Mucosa of rectum (tissue), 2 donors: ENCODE measurements around the gene SSBP4.

Experiments used
- H3K27ac ChIP-seq, 2 donors: one replicate each; pipeline ENCODE4 v1.7.0; 2013; ENCODE audit warnings: inconsistent platforms in 2 of 2, low read depth in 2 of 2, low read length in 2 of 2
- H3K27me3 ChIP-seq, 2 donors: one replicate each; pipeline ENCODE4 v1.7.0; 2013; ENCODE audit warnings: low read length in 2 of 2; ENCODE audit not compliant: control insufficient read depth in 2 of 2, insufficient read depth in 2 of 2
- H3K36me3 ChIP-seq, 2 donors: one replicate each; pipeline ENCODE4 v1.7.0; 2013; ENCODE audit warnings: low read length in 2 of 2; ENCODE audit not compliant: control insufficient read depth in 2 of 2, insufficient read depth in 2 of 2
- H3K4me1 ChIP-seq, 2 donors: one replicate each; pipeline ENCODE4 v1.7.0; 2013; ENCODE audit warnings: low read length in 2 of 2, mild to moderate bottlenecking in 1 of 2; ENCODE audit not compliant: control insufficient read depth in 2 of 2, insufficient read depth in 2 of 2
- H3K4me3 ChIP-seq, 2 donors: one replicate each; pipeline ENCODE4 v1.7.0; 2013; ENCODE audit warnings: low read length in 2 of 2
- H3K9ac ChIP-seq, 2 donors: one replicate each; pipeline ENCODE4 v1.7.0; 2013; ENCODE audit warnings: low read length in 2 of 2, low read depth in 1 of 2, mild to moderate bottlenecking in 1 of 2
- H3K9me3 ChIP-seq, 2 donors: one replicate each; pipeline ENCODE4 v1.7.0; 2013; ENCODE audit warnings: low read length in 2 of 2; ENCODE audit not compliant: control insufficient read depth in 2 of 2
- donor health status: healthy.
- donor health status: Normal muscosa, but diverticular disease.

Gene SSBP4

DNA sequence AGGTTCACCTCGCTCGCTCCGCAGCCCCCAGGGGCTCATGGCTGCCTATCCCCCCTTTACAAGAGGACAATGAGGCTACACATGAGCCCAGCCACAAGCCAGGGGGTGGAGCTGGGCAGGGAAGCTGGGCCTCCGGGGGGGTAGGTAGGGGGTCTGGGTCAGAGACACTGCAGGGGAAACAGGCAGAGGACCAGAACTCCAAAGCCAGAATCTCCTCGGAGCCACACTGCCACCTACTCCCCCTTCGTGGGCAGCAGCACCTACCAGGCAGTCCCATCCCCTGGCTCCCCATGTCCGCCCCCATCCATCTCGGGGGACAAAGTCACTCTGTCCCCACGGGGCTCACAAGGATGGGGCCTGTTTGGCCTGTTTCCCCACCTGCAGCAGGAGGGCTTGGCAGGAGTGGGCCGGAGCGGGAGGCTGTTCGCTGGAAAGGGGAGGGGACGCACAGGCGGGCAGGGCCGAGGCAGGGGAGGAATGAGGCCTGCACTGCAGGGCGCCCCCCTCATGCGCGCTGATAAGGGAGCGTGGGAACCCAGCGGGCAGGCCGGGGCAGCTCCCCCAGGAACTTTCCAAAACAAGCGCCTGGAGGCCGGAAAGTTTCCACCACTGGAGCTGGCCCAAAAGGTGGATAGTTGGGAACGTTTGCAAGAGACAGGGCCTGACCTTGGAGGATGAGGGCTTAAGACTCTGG, 19.3 kb downstream of the SSBP4 start:
- no peak overlapping the region for H3K27ac ChIP-seq
- H3K36me3 ChIP-seq = peaks cover 0 to 4% of the 10 kb centered on the region in 2 donors
- peaks cover 8 to 16% of the 10 kb centered on the region in 2 donors for H3K4me1 ChIP-seq
- H3K27me3 ChIP-seq = no peaks in the 10 kb centered on the region
- peak overlapping the region in 1 of 2 donors; percentile 60 for H3K4me3 ChIP-seq
- H3K9me3 ChIP-seq = no peaks in the 10 kb centered on the region
- no peak overlapping the region for H3K9ac ChIP-seq

DNA sequence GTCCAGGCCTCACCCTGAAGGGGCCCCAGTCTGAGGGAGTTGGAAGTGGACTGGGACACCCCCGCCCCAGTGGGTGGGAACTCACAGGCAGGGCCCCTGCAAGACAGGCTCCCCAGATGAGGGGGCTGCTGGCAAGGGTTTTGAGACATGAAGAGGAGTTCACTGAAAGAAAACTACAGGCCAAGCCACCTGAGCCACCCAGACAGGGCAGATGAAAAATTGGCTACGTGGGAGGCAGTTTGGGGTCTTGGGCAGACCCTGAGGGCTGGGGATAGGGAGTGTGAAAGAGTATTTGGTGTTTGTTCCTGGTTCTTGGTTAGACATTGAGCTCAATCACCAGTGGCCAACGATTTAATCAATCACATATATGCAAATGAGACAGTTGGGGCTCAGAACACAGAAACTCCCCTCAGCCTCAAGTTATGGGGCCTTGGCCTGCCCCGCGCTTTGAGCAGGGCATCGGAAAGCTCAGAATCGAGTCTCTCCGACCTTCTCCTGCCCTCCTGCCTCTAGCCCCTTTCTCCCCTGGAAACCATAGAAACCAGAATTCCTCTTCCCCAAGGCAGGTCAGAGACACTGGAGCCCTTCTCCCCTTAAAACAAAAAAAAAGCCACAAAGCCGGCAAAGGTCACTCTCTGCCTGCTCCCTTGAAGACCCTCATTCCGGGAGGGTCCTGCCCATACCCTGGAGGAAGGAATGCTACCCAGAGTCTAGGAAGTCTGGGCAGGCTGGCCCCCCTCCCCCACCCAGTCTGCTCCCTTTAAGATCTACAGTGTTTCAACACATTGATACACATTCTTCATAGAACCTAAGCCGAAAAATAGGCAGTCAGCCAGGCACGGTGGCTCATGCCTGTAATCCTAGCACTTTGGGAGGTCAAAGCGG, 20.1 kb downstream of the SSBP4 start:
- H3K4me1 ChIP-seq = peaks cover 8 to 16% of the 10 kb centered on the region in 2 donors
- no peak overlapping the region for H3K4me3 ChIP-seq
- H3K27ac ChIP-seq = no peak overlapping the region
- no peaks in the 10 kb centered on the region for H3K27me3 ChIP-seq
- no peak overlapping the region for H3K9ac ChIP-seq
- peaks cover 7 to 12% of the 10 kb centered on the region in 2 donors for H3K36me3 ChIP-seq
- no peaks in the 10 kb centered on the region for H3K9me3 ChIP-seq

DNA sequence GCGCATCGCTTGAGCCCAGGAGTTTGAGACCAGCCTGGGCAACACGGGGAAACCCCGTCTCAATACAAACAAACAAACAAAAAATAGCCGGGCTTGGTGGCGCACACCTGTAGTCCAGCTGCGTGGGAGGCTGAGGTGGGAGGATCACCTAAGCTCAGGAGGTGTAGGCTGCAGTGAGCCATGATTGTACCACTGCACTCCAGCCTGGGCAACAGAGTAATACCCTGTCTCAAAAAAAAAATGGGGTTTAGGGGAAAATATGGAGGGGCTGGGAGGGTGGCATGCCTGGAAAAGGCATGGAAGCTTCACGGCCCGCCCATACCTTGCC, 20.7 kb downstream of the SSBP4 start:
- Histone ChIP-seq H3K27ac (no peak overlapping the region), H3K4me3 (no peak overlapping the region), H3K36me3 (peaks cover 11 to 18% of the 10 kb centered on the region in 2 donors), H3K9me3 (no peaks in the 10 kb centered on the region), H3K4me1 (peaks cover 8 to 16% of the 10 kb centered on the region in 2 donors), H3K9ac (no peak overlapping the region), H3K27me3 (no peaks in the 10 kb centered on the region)

DNA sequence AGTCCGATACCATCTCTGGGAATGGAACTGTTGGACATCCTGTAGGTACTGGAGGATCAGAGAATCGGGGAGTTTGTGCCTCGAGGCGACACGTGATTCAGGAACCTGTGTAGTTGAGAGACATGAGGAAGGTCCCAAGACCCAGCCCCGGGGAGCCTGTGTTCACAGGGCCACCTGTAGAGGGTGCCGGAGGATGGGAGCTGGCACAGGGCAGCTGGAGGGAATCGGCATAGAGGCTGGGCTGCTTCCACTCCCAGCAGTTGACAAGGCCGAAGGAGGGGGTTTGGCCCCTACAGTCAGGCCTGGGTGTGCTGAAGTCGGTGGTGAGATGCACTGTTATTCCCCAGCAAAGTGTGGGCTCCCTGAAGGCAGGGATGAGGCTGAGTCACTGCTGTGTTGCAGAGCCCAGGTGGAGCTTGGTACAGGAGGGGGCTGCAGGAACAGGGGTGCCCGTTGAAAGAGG, 21.2 kb downstream of the SSBP4 start:
- Histone ChIP-seq H3K27ac (no peak overlapping the region), H3K9me3 (no peaks in the 10 kb centered on the region), H3K36me3 (peaks cover 11 to 21% of the 10 kb centered on the region in 2 donors), H3K4me3 (no peak overlapping the region), H3K9ac (no peak overlapping the region), H3K4me1 (peaks cover 11 to 16% of the 10 kb centered on the region in 2 donors), H3K27me3 (no peaks in the 10 kb centered on the region)

DNA sequence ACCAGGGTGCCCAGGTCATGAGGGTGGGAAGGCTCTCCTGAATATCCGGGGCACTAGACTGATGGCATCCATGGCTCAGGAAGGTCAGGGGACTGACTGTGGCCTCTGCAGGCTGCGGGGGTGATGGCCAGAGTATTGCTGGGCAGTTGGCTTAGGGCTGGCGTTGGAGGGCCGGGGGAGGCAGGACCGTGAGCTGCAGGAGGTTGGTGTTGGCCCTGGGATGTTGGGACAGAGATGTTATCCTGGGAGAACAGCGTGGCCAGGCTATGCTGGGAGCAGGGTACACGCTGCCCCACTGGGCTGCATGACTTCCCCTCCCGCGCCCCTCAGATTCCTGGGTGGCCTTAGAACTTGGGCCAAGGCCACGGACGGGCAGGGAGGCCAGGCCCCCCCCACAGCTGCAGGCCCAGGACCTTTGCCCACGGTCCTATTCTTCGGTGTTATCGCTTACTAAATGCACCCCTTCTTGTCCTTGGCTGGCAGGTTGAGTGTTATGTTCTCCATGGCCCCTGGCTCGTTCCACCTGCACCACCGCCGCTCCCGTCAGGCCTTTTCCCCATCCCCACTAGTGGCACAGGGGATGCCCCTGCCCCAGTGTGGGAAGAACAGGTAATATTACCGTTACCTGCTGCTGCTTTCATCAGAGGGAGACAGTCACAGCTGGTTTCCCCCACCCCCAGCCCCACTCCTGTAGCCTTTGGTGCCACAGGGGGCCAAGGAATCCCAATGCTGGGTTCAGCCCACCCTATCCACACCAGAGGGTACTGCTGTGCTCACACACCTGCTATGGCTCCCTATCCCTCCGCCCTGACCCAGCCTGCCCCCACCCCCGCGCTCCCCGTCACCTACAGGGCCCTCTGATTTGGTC, 22.0 kb downstream of the SSBP4 start:
- Histone ChIP-seq H3K27me3 (no peaks in the 10 kb centered on the region), H3K9me3 (no peaks in the 10 kb centered on the region), H3K27ac (no peak overlapping the region), H3K9ac (no peak overlapping the region), H3K4me3 (no peak overlapping the region), H3K36me3 (peaks cover 11 to 27% of the 10 kb centered on the region in 2 donors), H3K4me1 (peaks cover 17 to 23% of the 10 kb centered on the region in 2 donors)

DNA sequence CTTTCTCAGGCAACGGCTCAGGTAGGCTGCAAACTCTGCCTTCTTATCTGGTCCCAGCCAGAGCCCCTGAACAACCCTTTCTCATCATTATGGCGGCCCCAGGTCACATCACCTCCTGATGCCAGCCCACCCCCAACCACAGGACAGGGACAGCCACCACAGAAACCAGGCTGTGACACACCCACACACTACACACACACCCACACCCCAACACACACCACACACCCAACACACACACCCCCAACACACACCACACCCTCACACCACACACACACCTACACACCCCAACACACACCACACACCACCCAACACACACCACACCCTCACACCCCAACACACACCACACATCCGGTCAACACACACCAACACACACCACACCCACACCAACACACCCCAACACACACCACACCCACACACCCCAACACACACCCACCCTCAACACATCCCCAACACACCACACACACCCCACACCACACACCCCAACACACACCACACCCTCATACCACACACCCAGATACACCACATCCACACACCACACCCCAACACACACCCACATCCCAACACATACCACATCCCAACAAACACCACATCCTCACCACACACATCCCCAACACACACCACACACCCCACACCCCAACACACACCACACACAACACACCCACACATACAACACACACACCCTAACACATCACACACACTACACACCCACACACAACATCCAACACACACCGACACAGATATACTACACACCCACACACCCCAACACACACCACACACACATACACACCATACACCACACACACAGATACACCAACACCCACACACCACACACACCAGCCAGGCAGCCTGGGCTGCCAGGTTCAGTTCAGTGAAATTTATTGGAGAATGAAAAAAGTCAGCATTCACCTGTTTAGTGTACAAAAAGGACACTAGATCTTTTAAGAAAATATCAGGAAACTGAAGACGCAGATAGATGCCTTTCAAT, 22.9 kb downstream of the SSBP4 start:
- no peak overlapping the region for H3K9ac ChIP-seq
- H3K27ac ChIP-seq = peak overlapping the region in 1 of 2 donors; percentile 6
- H3K4me3 ChIP-seq = no peak overlapping the region
- no peaks in the 10 kb centered on the region for H3K27me3 ChIP-seq
- peaks cover 16 to 36% of the 10 kb centered on the region in 2 donors for H3K36me3 ChIP-seq
- H3K9me3 ChIP-seq = no peaks in the 10 kb centered on the region
- H3K4me1 ChIP-seq = peaks cover 14 to 18% of the 10 kb centered on the region in 2 donors

DNA sequence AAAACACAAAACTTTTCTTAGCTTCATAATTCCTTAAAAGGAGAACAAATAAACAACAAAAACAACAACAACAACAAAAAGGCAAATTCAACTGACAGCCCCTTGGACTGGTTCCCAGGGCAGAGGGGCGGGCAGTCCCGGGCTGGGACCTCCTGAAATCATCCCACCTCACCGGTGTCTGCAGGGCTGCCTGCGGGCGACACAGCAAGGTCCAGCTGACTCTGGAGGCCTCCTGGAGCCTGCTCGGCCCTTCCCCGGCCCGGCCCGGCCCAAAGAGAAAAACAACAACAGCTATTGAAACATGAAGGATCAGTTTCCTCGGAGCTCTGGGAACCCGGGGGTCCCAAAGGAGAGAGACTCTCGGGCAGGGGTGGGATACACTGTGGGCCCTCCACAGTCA, 23.7 kb downstream of the SSBP4 start:
- no peak overlapping the region for H3K9ac ChIP-seq
- H3K4me1 ChIP-seq = peaks cover 12 to 14% of the 10 kb centered on the region in 2 donors
- no peak overlapping the region for H3K4me3 ChIP-seq
- H3K27me3 ChIP-seq = no peaks in the 10 kb centered on the region
- H3K9me3 ChIP-seq = no peaks in the 10 kb centered on the region
- H3K27ac ChIP-seq = no peak overlapping the region
- H3K36me3 ChIP-seq = peaks cover 16 to 39% of the 10 kb centered on the region in 2 donors

DNA sequence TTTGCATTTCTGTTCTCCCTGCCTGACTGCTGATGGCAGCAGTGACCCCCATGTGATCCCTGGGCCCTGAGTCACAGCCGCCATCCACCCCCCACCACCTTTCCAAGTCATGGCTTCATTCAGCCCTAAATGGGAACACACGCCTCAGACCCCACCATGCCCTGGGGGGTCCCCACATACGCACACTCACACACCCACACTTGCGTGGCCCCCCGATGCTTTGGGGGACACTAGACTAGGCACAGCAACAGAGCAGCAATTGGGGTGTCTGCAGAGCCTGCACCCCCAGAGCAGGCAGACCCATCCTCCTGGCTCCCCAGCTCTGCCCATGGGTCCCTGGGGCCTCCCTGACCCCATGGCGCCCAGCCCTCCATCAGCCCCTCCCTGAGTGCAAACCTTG, 24.2 kb downstream of the SSBP4 start:
- no peak overlapping the region for H3K4me3 ChIP-seq
- H3K9ac ChIP-seq = no peak overlapping the region
- H3K36me3 ChIP-seq = peaks cover 16 to 42% of the 10 kb centered on the region in 2 donors
- no peaks in the 10 kb centered on the region for H3K27me3 ChIP-seq
- H3K4me1 ChIP-seq = peaks cover 10 to 11% of the 10 kb centered on the region in 2 donors
- no peak overlapping the region for H3K27ac ChIP-seq
- no peaks in the 10 kb centered on the region for H3K9me3 ChIP-seq

DNA sequence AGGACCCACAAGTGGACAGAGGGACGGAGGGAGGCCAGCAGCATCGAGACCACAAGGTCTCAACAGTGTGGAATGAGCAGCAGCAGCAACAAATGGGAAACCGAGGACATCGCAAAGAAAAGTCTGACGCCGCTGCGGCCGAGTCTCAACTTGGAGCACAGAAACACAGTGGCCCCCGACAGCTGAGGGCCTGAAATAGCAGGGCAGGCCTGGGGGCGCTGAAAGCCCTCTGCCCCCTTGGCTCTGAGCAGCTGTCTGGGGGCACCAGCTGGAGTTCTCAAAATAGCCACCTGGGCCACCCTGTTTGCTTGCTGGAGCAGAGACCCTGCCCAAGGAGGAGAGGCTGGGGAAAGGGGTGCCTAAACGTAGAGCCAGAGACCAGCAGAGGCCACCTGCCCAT, 24.6 kb downstream of the SSBP4 start:
- Histone ChIP-seq H3K4me3 (no peak overlapping the region), H3K27me3 (no peaks in the 10 kb centered on the region), H3K4me1 (peaks cover 8 to 9% of the 10 kb centered on the region in 2 donors), H3K36me3 (peaks cover 19 to 46% of the 10 kb centered on the region in 2 donors), H3K9me3 (no peaks in the 10 kb centered on the region), H3K9ac (no peak overlapping the region), H3K27ac (no peak overlapping the region)
